ENCODE data around the gene RSPH1.

RSPH1 gene

DNA sequence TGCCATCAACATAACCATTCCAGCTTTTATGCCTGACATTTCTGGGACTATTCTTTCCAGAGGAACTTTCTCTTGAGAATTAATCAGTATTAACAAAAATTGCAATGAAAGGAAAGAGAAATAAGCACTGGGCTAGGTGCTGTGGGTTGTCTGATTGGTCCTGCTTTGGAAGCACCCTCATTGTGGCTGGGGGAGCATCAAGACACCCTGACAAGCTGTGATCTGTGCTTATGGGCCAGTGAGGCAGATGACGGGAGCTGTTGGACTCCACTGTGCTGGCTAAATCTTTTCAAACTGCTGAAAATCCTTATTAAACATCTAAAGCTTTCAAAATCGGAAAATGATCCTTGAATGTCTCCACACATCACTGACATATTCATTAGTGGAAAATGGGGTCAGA lies 72.3 kb downstream of the RSPH1 start:
- no peak for DNase-seq

- DNase-seq = no peak
Observed at GRCh38 chr21:42423197-42423675, 72.8 kb downstream of the RSPH1 start.

Measured in NCI-H1694 treated with DMSO at 0.1 percent for 48 hours (cell line).